GM19193 (cell line): ENCODE data around the gene ACBD6.

ENCODE experiments used
- POLR2A ChIP-seq: IDR thresholded peaks from 4 replicates; pipeline ENCODE4 v1.6.1; 2011; ENCODE audit not compliant: insufficient read depth, insufficient read length; ENCODE audit errors: extremely low read depth

ACBD6 gene

GRCh38 chr1:180470031-180470430 is 32.3 kb downstream of the ACBD6 start:
- TF ChIP-seq POLR2A: no peak

GRCh38 chr1:180468311-180468710 is 34.1 kb downstream of the ACBD6 start:
- no peak for TF ChIP-seq POLR2A

- no peak for TF ChIP-seq POLR2A
Observed at GRCh38 chr1:180462102-180462501, 40.3 kb downstream of the ACBD6 start.

DNA sequence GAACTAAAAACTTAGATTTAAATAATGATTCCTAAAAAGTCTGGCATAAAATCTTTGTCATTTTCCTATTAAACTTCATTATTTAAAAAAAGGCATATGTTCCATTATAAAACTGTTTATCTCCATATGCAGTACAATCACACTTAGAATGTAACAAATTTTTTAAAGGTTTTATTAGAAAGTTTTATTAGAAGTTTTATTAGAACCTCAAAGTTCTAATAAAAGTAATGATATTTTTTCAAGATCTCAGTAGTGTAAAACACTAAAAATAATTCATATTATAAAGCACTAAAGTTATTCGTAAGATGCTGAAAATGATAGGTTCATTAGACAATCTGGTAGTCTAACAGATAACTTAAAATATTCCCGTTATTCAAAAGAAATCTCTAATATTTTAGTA is 43.6 kb downstream of the ACBD6 start:
- TF ChIP-seq POLR2A: no peak

GRCh38 chr1:180456191-180456590 is 46.2 kb downstream of the ACBD6 start:
- TF ChIP-seq POLR2A: no peak

GRCh38 chr1:180451504-180451903 is 50.9 kb downstream of the ACBD6 start:
- TF ChIP-seq POLR2A: no peak

DNA sequence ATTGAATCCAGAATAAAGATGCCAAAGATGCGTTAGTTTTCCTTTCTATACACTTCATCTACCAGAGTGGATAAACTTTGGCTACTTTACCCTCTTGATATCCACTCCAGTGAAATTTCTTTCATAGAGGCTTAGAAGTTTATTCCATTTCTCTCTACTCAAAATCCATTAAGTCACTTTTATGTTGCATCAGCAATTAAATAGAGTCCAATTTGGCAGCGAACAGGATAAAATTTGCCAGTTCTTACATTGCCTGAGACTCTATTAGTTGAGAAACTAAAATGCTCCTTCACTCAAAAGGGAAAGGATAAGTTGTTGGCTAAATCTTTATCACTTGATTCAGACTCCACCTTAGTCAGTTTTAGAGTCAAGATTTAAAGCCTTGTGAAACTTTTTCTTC is 57.9 kb downstream of the ACBD6 start:
- TF ChIP-seq POLR2A: no peak

- TF ChIP-seq POLR2A: no peak
Observed at GRCh38 chr1:180440335-180440734, 62.0 kb downstream of the ACBD6 start.

- no peak for TF ChIP-seq POLR2A
Observed at GRCh38 chr1:180435566-180435965, 66.8 kb downstream of the ACBD6 start.

GRCh38 chr1:180433873-180434272 is 68.5 kb downstream of the ACBD6 start:
- no peak for TF ChIP-seq POLR2A

DNA sequence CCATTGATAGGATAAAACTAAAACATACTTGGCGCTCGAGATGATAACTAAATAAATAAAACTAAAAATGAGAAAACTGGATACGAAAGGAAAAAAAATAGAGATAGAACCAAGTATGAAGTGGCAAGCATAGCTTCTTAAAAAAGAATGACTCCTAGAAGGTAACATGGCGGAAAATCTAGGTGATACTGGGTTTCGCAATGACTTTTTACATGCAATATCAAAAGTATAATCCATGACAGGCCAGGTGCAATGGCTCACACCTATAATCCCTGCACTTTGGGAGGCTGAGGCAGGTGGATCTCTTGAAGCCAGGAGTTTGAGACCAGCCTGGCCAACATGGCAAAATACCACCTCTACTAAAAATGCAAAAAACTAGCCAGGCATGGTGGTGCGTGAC is 70.7 kb downstream of the ACBD6 start:
- TF ChIP-seq POLR2A: no peak

- no peak for TF ChIP-seq POLR2A
Observed at GRCh38 chr1:180428782-180429695, 73.3 kb downstream of the ACBD6 start.

GRCh38 chr1:180425952-180426351 is 76.4 kb downstream of the ACBD6 start:
- no peak for TF ChIP-seq POLR2A

DNA sequence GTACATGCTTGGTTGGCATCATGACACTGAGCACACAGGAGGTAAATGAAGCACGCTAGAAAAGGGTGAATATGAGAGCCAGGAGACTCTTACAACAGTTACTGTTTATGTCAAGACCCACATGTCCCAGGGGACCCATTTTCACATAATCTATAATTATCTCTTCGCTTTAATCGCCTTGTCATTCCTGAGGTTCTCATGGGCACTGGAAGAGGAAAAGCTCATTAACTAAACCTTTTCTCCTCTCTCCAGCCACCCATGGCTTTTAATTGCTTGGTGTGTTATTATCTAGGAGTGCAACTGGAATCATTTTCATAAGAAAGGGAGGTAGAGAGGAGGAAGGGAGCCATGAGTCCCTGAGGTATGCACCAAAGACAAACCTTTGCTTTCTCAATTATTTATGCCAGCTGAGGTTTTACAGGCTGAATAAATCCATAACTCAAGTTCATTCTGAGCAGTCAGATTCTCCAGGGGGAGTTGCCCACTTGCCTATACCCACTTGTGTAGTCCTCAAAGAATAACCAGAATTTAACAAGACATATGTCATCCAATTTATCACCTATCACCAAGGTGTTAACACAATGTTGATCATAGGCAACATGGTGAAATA is 77.4 kb downstream of the ACBD6 start:
- no peak for TF ChIP-seq POLR2A

- TF ChIP-seq POLR2A: no peak
Observed at GRCh38 chr1:180421614-180422013, 80.8 kb downstream of the ACBD6 start.

GRCh38 chr1:180415985-180416633 is 86.3 kb downstream of the ACBD6 start:
- TF ChIP-seq POLR2A: no peak
